GM12873 (cell line): Measurements from ENCODE around the gene ATP8A1.

ENCODE experiments used
- CTCF ChIP-seq: IDR thresholded peaks from 2 replicates; pipeline ENCODE4 v1.5.1; 2012; ENCODE audit warnings: low read depth, mild to moderate bottlenecking, moderate library complexity, low read length, control low read depth; ENCODE audit not compliant: insufficient read depth; ENCODE audit errors: missing control alignments

Gene ATP8A1

GRCh38 chr4:42646013-42646784 lies 10.7 kb downstream of the ATP8A1 start:
- TF ChIP-seq CTCF = no peak

DNA sequence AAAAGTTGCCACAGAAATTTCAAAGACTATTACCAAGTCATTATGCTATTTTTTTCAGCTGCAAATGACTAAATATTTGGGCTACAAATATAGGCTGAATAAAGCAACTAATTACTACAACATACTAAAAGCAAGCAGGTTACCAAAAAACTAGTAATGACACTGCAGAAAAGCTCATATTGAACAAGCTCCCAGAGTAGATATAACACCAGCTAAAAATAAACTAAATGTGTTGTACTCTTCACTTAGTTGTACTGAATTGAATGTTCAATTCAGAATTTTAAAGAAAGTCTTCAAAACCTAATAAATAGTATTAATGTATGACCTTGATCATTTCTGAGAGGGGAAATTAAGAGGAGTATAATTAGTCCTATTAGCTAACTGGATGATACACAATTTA lies 12.0 kb downstream of the ATP8A1 start:
- no peak for TF ChIP-seq CTCF

DNA sequence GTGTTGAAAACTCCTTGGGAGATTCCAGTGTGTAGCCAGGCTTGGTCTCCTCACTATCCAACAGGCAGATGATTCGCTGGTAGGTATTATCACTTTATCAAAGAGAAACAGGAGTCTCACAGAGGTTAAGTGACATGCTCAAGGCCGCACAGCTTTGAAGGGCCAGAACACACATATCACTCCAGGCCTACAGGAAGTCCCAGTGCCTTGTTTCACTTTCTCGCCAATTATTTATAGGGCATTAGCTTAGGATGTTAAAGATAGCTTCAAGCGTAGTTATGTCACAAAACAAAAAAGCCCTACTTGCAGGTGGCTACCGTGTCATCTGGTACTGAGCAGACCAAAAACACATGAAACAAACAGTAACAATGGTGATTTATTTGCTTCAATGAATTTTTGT lies 13.2 kb downstream of the ATP8A1 start:
- no peak for TF ChIP-seq CTCF

- no peak for TF ChIP-seq CTCF
Measured at GRCh38 chr4:42642845-42643615, 13.9 kb downstream of the ATP8A1 start.

DNA sequence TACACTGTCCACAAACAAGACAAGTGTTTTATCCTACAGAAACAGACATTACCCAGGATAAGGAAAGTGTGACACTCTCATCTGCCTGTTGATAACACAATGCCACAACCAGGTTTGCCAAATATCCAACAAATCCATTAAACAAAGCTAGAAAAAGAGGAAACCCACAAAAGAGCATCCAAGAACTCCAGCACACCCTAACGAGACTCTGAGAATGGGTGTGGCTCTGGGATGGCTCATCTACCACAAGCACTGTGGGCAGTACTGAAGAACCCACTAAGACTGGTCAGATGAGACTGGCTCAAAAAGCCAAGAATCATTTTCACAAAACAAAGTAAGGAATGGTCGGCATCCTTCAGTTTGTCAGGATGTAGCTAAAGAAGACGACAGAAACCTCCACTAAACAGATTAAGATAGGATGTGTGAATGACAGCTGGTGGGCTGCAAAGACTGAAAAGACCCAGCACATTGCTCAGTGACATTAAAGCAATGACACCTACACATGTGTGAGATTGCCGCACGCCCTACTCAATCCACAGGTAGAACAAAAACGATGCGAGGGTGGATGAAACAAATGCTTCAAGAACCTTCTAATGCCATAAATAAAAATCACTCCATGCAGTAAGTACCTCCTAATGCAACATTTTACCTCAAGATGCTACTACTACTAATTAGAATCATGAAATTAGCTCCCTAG lies 14.7 kb downstream of the ATP8A1 start:
- TF ChIP-seq CTCF = no peak

DNA sequence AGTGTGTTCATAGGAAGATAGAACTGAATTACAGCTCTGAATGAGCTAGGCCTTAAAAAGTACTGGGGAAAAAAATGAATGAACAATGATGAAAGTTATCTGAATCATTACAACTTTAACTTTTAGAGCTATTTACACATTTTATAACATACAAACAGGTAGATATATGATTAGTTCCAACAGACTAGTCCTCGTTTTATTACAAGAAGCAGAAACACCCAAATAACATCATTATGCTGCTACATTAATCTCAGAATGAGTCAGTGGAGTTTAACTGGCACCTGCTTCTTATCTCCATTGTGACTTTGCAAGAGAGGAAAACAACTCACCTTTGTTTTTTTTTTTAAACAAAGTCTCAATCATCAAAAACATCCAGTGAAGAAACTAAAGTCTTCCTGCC lies 15.2 kb downstream of the ATP8A1 start:
- TF ChIP-seq CTCF = no peak

DNA sequence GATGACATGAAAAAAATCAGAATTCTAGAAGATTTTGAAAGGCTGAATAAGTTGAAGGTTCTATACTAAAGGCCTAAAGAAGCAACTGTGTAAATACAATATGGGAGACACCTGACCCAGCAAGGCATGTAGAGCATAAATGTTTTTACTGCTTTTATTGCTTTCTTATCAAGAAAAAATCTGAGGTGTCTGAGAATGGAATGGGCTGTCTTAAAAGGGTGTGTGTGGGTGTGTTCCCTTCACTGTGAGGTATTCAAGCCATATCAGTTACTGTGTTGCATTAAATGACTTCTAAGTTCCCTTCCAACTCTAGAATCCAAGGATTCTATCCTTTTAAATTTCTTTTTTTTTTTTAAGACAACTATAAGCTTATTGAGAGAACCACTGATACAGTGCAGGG lies 15.7 kb downstream of the ATP8A1 start:
- no peak for TF ChIP-seq CTCF
